H1 (cell line): ENCODE measurements around the gene SPCS3. TPM values are rescaled to one million over a fixed set of nuclear protein-coding genes. Genes with fewer than 3 reads are reported as not detected.

Source experiments
- CTCF ChIA-PET: fragments of 300-600 bp; sonication (Branson Sonifier 250); formaldehyde crosslinking; loops from one replicate; lab custom pipeline; 2021; ENCODE audit not compliant: partially characterized antibody; lab: Charles Lee
- POLR2A ChIA-PET: fragments of 300-600 bp; sonication (Branson Sonifier 250); formaldehyde crosslinking; loops from one replicate; lab custom pipeline; 2021; ENCODE audit warnings: inconsistent platforms; ENCODE audit not compliant: partially characterized antibody; lab: Charles Lee
- DNase-seq, 2 experiments: peaks; one replicate each; pipeline versions ENCODE4 v3.0.0 to v3.0.0-alpha.2; 2010 to 2022; ENCODE audit warnings: low spot score in 2 of 2, low read depth in 1 of 2, mixed read lengths in 1 of 2
- FAIRE-seq: peaks from 2 replicates; lab custom pipeline; 2011; peaks lifted over from hg19 to GRCh38; lab: Jason Lieb, UNC
- H2AFZ ChIP-seq: 2 replicates; pipeline ENCODE4 v1.8.1; 2012; ENCODE audit warnings: low read length, inconsistent platforms
- H2AK5ac ChIP-seq: 2 replicates; pipeline ENCODE4 v1.6.1; 2013; ENCODE audit warnings: low read depth, low read length
- H2BK120ac ChIP-seq: replicated peaks from 2 replicates; pipeline ENCODE3; 2013; ENCODE audit warnings: low read depth, low read length, inconsistent platforms
- H2BK12ac ChIP-seq: 2 replicates; pipeline ENCODE4 v1.6.1; 2013; ENCODE audit warnings: low read depth, low read length
- H2BK15ac ChIP-seq: 2 replicates; pipeline ENCODE4 v1.6.1; 2013; ENCODE audit warnings: low read length
- H2BK20ac ChIP-seq: 2 replicates; pipeline ENCODE4 v1.6.1; 2013; ENCODE audit warnings: low read length
- H2BK5ac ChIP-seq: 2 replicates; pipeline ENCODE4 v1.6.1; 2013; ENCODE audit warnings: low read depth, low read length
- H3K14ac ChIP-seq: 2 replicates; pipeline ENCODE4 v1.6.1; 2013; ENCODE audit warnings: inconsistent platforms; ENCODE audit not compliant: insufficient read length
- H3K18ac ChIP-seq: 2 replicates; pipeline ENCODE4 v1.6.1; 2013; ENCODE audit warnings: low read length; ENCODE audit errors: extremely low read depth
- H3K23ac ChIP-seq: 2 replicates; pipeline ENCODE4 v1.6.1; 2013; ENCODE audit warnings: inconsistent platforms; ENCODE audit not compliant: insufficient read length
- H3K23me2 ChIP-seq: 2 replicates; pipeline ENCODE4 v1.6.1; 2013; ENCODE audit warnings: low read depth, low read length
- H3K27ac ChIP-seq: 2 replicates; pipeline ENCODE4 v1.6.1; 2011; ENCODE audit warnings: low read depth, low read length, inconsistent platforms
- H3K27me3 ChIP-seq, 4 experiments: replicated peaks in 1 of 4; 1 replicate in 1 of 4; 2 replicates in 3 of 4; pipeline versions ENCODE4 v1.6.1 to v1.8.1; 2011 to 2013; ENCODE audit warnings: low read length in 3 of 4, mild to moderate bottlenecking in 3 of 4, inconsistent platforms in 2 of 4, mixed read lengths in 2 of 4, moderate library complexity in 1 of 4; ENCODE audit not compliant: control insufficient read depth in 3 of 4, insufficient read depth in 3 of 4; ENCODE audit errors: extremely low read depth in 1 of 4
- H3K36me3 ChIP-seq, 4 experiments: 2 replicates each; pipeline versions ENCODE4 v1.6.1 to v1.8.1; 2011 to 2013; ENCODE audit warnings: mild to moderate bottlenecking in 4 of 4, low read length in 3 of 4, moderate library complexity in 2 of 4, control low read depth in 1 of 4, inconsistent platforms in 1 of 4; ENCODE audit not compliant: insufficient read depth in 4 of 4, control insufficient read depth in 2 of 4
- H3K4ac ChIP-seq: replicated peaks from 2 replicates; pipeline ENCODE3; 2013; ENCODE audit warnings: low read length, low read depth, mixed read lengths, inconsistent platforms; ENCODE audit not compliant: insufficient read length
- H3K4me1 ChIP-seq, 4 experiments: replicated peaks in 1 of 4; 1 replicate in 1 of 4; 2 replicates in 3 of 4; pipeline versions ENCODE4 v1.6.1 to v1.8.1; 2011 to 2013; ENCODE audit warnings: low read length in 3 of 4, inconsistent platforms in 2 of 4, mixed read lengths in 1 of 4; ENCODE audit not compliant: insufficient read depth in 4 of 4, control insufficient read depth in 3 of 4
- H3K4me2 ChIP-seq, 2 experiments: 2 replicates each; pipeline versions ENCODE4 v1.6.1 to v1.8.1; 2011 to 2013; ENCODE audit warnings: low read depth in 2 of 2, low read length in 2 of 2, control low read depth in 1 of 2, inconsistent platforms in 1 of 2, mild to moderate bottlenecking in 1 of 2; ENCODE audit not compliant: insufficient read depth in 1 of 2
- H3K4me3 ChIP-seq, 4 experiments: fragments of 200-600, 300-600 bp in 1 of 4; sonication (generic), shearing (Covaris generic), sonication (Bioruptor Twin) in 1 of 4; 2 replicates each; pipeline versions ENCODE4 v1.5.1 to v1.8.1; 2011 to 2016; ENCODE audit warnings: low read length in 4 of 4, low read depth in 3 of 4, control low read depth in 2 of 4, inconsistent platforms in 2 of 4, mild to moderate bottlenecking in 2 of 4, mixed read lengths in 1 of 4, moderate library complexity in 1 of 4; ENCODE audit not compliant: insufficient read depth in 2 of 4; ENCODE audit errors: extremely low read depth in 1 of 4
- H3K56ac ChIP-seq: replicated peaks from 2 replicates; pipeline ENCODE3; 2013; ENCODE audit warnings: low read depth, mild to moderate bottlenecking, mixed read lengths, low read length, inconsistent platforms; ENCODE audit not compliant: insufficient read length
- H3K79me1 ChIP-seq: 2 replicates; pipeline ENCODE4 v1.6.1; 2013; ENCODE audit warnings: low read depth, low read length, control low read depth
- H3K79me2 ChIP-seq, 2 experiments: 2 replicates each; pipeline versions ENCODE4 v1.6.1 to v1.8.1; 2012 to 2013; ENCODE audit warnings: low read length in 2 of 2, mild to moderate bottlenecking in 2 of 2, inconsistent platforms in 1 of 2; ENCODE audit not compliant: insufficient read depth in 2 of 2, control insufficient read depth in 1 of 2
- H3K9ac ChIP-seq, 4 experiments: replicated peaks in 1 of 4; 1 replicate in 1 of 4; 2 replicates in 3 of 4; pipeline versions ENCODE4 v1.6.1 to v1.8.1; 2011 to 2013; ENCODE audit warnings: low read depth in 3 of 4, low read length in 3 of 4, control low read depth in 2 of 4, mild to moderate bottlenecking in 2 of 4, moderate library complexity in 2 of 4, inconsistent platforms in 1 of 4; ENCODE audit errors: extremely low read depth in 1 of 4
- H3K9me3 ChIP-seq, 2 experiments: 2 replicates each; pipeline versions ENCODE4 v1.6.1 to v1.8.1; 2012 to 2013; ENCODE audit warnings: mild to moderate bottlenecking in 2 of 2, moderate library complexity in 2 of 2, control low read depth in 1 of 2, inconsistent platforms in 1 of 2, low read depth in 1 of 2, low read length in 1 of 2, mixed read lengths in 1 of 2; ENCODE audit not compliant: insufficient read depth in 2 of 2
- H4K20me1 ChIP-seq, 2 experiments: replicated peaks in 1 of 2; 2 replicates each; pipeline versions ENCODE3 to v1.8.1; 2011 to 2013; ENCODE audit warnings: inconsistent platforms in 2 of 2, low read length in 2 of 2, mild to moderate bottlenecking in 1 of 2; ENCODE audit not compliant: insufficient read depth in 2 of 2, control insufficient read depth in 1 of 2
- H4K5ac ChIP-seq: 2 replicates; pipeline ENCODE4 v1.6.1; 2013; ENCODE audit warnings: low read length, low read depth, mixed read lengths, inconsistent platforms; ENCODE audit not compliant: insufficient read length
- H4K8ac ChIP-seq: 2 replicates; pipeline ENCODE4 v1.8.0; 2013; ENCODE audit warnings: mild to moderate bottlenecking, moderate library complexity, low read length, inconsistent platforms; ENCODE audit not compliant: insufficient read depth; ENCODE audit errors: extremely low read depth
- H4K91ac ChIP-seq: replicated peaks from 2 replicates; pipeline ENCODE3; 2013; ENCODE audit warnings: low read length, mixed read lengths, inconsistent platforms; ENCODE audit not compliant: insufficient read length
- BRCA1 ChIP-seq: IDR thresholded peaks from 2 replicates; pipeline ENCODE4 v1.6.1; 2012; ENCODE audit warnings: low read depth, low read length, improper control_type of control experiment
- GABPA ChIP-seq: IDR thresholded peaks from 2 replicates; pipeline ENCODE4 v1.6.1; 2011; ENCODE audit warnings: mild to moderate bottlenecking, low read length, moderate library complexity, borderline replicate concordance; ENCODE audit not compliant: insufficient read depth
- GTF2F1 ChIP-seq: IDR thresholded peaks from 2 replicates; pipeline ENCODE4 v1.6.1; 2012; ENCODE audit warnings: low read depth, low read length, improper control_type of control experiment, borderline replicate concordance
- JUN ChIP-seq: IDR thresholded peaks from 2 replicates; pipeline ENCODE4 v1.6.1; 2011; ENCODE audit warnings: low read depth, mild to moderate bottlenecking, improper control_type of control experiment, low read length
- SIRT6 ChIP-seq: IDR thresholded peaks from one replicate; pipeline ENCODE4 v1.7.1; 2012; ENCODE audit warnings: low read length, inconsistent platforms
- TCF12 ChIP-seq: IDR thresholded peaks from 2 replicates; pipeline ENCODE4 v1.6.1; 2011; ENCODE audit warnings: low read depth, mild to moderate bottlenecking, low read length
- ZNF274 ChIP-seq: IDR thresholded peaks from 2 replicates; pipeline ENCODE4 v1.7.0; 2012; ENCODE audit warnings: low read length, borderline replicate concordance; ENCODE audit errors: extremely low read depth
- WGBS, 2 experiments: shearing (Covaris generic) in 1 of 2; methylation state at CpG; one replicate each; pipeline versions ENCODE4 v1.1.6 to v1.1.7; 2013 to 2015; ENCODE audit warnings: low lambda C conversion rate in 2 of 2, mixed read lengths in 2 of 2, inconsistent platforms in 1 of 2, low coverage in 1 of 2, missing lambda C conversion rate in 1 of 2; ENCODE audit not compliant: insufficient replicate concordance in 2 of 2, insufficient coverage in 1 of 2, insufficient read length in 1 of 2; ENCODE audit errors: extremely low coverage in 1 of 2, missing lambda C conversion rate in 1 of 2; 5-methylcytosine and 5-hydroxymethylcytosine counted together
- polyA plus RNA-seq, 7 experiments: library from polyadenylated mRNA; depleted of rRNA in 3 of 7; stranded (reverse) in 5 of 7; unstranded in 2 of 7; fragments of >200 nt in 5 of 7; fragments of 200-250 nt in 2 of 7; gene quantifications; 1 replicate in 5 of 7; 2 replicates in 1 of 7; 4 replicates in 1 of 7; pipeline versions ENCODE4 v1.2.1 to v1.2.3, GENCODE V29; 2011 to 2013; ENCODE audit warnings: missing spikeins in 2 of 7, mixed read lengths in 2 of 7
- total RNA-seq: library from RNA; stranded (reverse); fragmentation: NEBNext Ultra II Directional; extraction: Animal tissue kit (Norgen Biotek cat#: 25700); gene quantifications from 2 replicates; pipeline ENCODE4 v1.2.1, GENCODE V29; 2021

SPCS3 gene
- total and polyA plus RNA-seq, 2 of the 8 experiments (the other 6 are each of a cell fraction or from before 2014, with no cell fraction given) = 18.4 to 117 TPM

DNA sequence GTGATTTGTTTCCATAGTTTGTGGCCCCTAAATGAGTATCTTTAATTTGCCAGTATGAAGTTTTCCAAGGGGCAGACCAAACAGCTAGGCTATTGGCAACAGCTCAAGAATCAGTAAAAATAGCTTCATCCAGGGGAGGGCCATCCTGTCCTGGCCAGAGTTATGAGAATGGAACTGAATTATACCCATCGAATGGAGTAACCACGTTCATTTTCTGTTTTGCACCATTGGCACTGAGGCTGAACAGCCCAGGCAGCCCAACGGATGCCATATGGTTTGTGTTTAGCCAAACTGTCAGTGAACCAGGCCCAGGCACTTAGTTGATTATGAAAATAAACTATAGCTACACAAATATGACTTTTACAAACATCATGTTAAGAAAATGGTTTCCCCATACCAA, 33.0 kb upstream of the SPCS3 start:
- Histone ChIP-seq H3K14ac (no peak overlapping the region), H3K79me2 (no peaks in the 10 kb centered on the region), H4K5ac (no peak overlapping the region), H3K9ac (no peak overlapping the region), H2BK12ac (no peak overlapping the region), H3K9me3 (no peaks in the 10 kb centered on the region), H4K20me1 (no peaks in the 10 kb centered on the region), H2BK120ac (no peak overlapping the region), H2BK5ac (no peak overlapping the region), H3K4ac (no peak overlapping the region), H2BK15ac (no peak overlapping the region), H3K27me3 (no peaks in the 10 kb centered on the region), H4K91ac (no peak overlapping the region), H3K23ac (no peak overlapping the region), H3K56ac (no peak overlapping the region), H3K23me2 (no peaks in the 10 kb centered on the region), H2AK5ac (no peak overlapping the region), H3K79me1 (no peaks in the 10 kb centered on the region), H3K4me1 (no peaks in the 10 kb centered on the region), H3K4me3 (no peak overlapping the region), H3K27ac (no peak overlapping the region), H3K4me2 (no peak overlapping the region), H2AFZ (no peak overlapping the region), H4K8ac (no peak overlapping the region; the same call in 1 of the 2 replicates), H2BK20ac (no peak overlapping the region), H3K36me3 (no peaks in the 10 kb centered on the region), H3K18ac (no peak overlapping the region)
- no peak for FAIRE-seq
- no peak for DNase-seq
- WGBS, 2 experiments = 91% methylated on average over 3 of the region's 3 CpGs; no CpG with 5 or more reads in 1 of the 2 experiments
- ChIA-PET CTCF (interaction anchor here (4.0 kb wide), 1 partner anchor 10 kb away, joined by 14 read pairs; no protein-coding TSS in a partner anchor), POLR2A (interaction anchor here (1.0 kb wide), 1 partner anchor 32 kb away, joined by 4 read pairs; no protein-coding TSS in a partner anchor)
- TF ChIP-seq JUN (no peak), ZNF274 (no peak), GTF2F1 (no peak), SIRT6 (no peak), GABPA (no peak), BRCA1 (no peak), TCF12 (no peak)
